RWPE1 (cell line): ENCODE data around the gene NAP1L5.

Experiments
- CTCF ChIA-PET: fragments of 350-600 bp; sonication (Branson Sonifier 250); formaldehyde crosslinking; extraction: SDS; loops from one replicate; lab custom pipeline; 2021; lab: Yijun Ruan, JAX
- POLR2A ChIA-PET: fragments of 400-600 bp; formaldehyde crosslinking; extraction: SDS; loops from one replicate; lab custom pipeline; 2020; ENCODE audit warnings: antibody characterized with exemption; ENCODE audit not compliant: low non-redundant PET; lab: Yijun Ruan, JAX
- DNase-seq: peaks from one replicate; pipeline ENCODE4 v3.0.0; 2012; ENCODE audit warnings: low spot score
- H3K27ac ChIP-seq: fragments of 450-650 bp; 2 replicates; pipeline ENCODE4 v1.5.1; 2017
- CTCF ChIP-seq: fragments of 450-650 bp; conservative IDR thresholded peaks from 2 replicates; pipeline ENCODE4 v1.5.1; 2017; ENCODE audit warnings: low read depth, mild to moderate bottlenecking

NAP1L5 gene

GRCh38 chr4:88719381-88719780 is 21.8 kb upstream of the NAP1L5 start:
- DNase-seq, result no peak
- no peak overlapping the region for H3K27ac ChIP-seq
- CTCF ChIA-PET, result no interaction called here
- POLR2A ChIA-PET, result no interaction called here
- TF ChIP-seq CTCF, result no peak

GRCh38 chr4:88718098-88718497 is 20.5 kb upstream of the NAP1L5 start:
- CTCF ChIA-PET, result no interaction called here
- POLR2A ChIA-PET, result no interaction called here
- no peak for DNase-seq
- TF ChIP-seq CTCF, result no peak
- H3K27ac ChIP-seq, result no peak overlapping the region

GRCh38 chr4:88713782-88714181 is 16.2 kb upstream of the NAP1L5 start:
- ChIA-PET CTCF (no interaction called here), POLR2A (no interaction called here)
- no peak for TF ChIP-seq CTCF
- no peak for DNase-seq
- no peak overlapping the region for H3K27ac ChIP-seq

GRCh38 chr4:88709989-88710388 is 12.4 kb upstream of the NAP1L5 start:
- no peak for TF ChIP-seq CTCF
- no peak for DNase-seq
- POLR2A ChIA-PET, result interaction anchor here (0.7 kb wide), 1 partner anchor 17 kb away, joined by 3 read pairs; no protein-coding TSS in a partner anchor
- CTCF ChIA-PET, result no interaction called here
- no peak overlapping the region for H3K27ac ChIP-seq

- no peak overlapping the region for H3K27ac ChIP-seq
Observed at GRCh38 chr4:88706574-88706973, 8.9 kb upstream of the NAP1L5 start.

GRCh38 chr4:88705805-88706492 is 8.3 kb upstream of the NAP1L5 start:
- H3K27ac ChIP-seq, result no peak overlapping the region
- DNase-seq, result no peak
- POLR2A ChIA-PET, result no interaction called here
- CTCF ChIA-PET, result interaction anchor here (0.6 to 0.7 kb wide), 2 partner anchors 171 to 179 kb away, joined by 4 to 6 read pairs; no protein-coding TSS in a partner anchor
- no peak for TF ChIP-seq CTCF

More at GRCh38 chr4:88706574-88706973, 8.9 kb upstream of the NAP1L5 start:
- ChIA-PET CTCF (interaction anchor here (0.7 kb wide), 2 partner anchors 179 to 477 kb away, joined by 3 to 6 read pairs; no protein-coding TSS in a partner anchor), POLR2A (no interaction called here)
- DNase-seq, result no peak
- TF ChIP-seq CTCF, result no peak
